CD4-positive, alpha-beta T cell treated with Interleukin-6 at 100 ng/mL for 8 hours (primary cell): ENCODE results near the gene MRPS18C.
"Not testable (repeated sequence)": the region's sequence is repeated elsewhere in the genome, so short reads cannot be mapped to it uniquely, and the experiment has no call there.

Experiments used
- DNase-seq: peaks from one replicate; pipeline ENCODE4 v3.0.0-alpha.2; 2020; ENCODE audit warnings: mixed read lengths, low spot score

MRPS18C gene

DNA sequence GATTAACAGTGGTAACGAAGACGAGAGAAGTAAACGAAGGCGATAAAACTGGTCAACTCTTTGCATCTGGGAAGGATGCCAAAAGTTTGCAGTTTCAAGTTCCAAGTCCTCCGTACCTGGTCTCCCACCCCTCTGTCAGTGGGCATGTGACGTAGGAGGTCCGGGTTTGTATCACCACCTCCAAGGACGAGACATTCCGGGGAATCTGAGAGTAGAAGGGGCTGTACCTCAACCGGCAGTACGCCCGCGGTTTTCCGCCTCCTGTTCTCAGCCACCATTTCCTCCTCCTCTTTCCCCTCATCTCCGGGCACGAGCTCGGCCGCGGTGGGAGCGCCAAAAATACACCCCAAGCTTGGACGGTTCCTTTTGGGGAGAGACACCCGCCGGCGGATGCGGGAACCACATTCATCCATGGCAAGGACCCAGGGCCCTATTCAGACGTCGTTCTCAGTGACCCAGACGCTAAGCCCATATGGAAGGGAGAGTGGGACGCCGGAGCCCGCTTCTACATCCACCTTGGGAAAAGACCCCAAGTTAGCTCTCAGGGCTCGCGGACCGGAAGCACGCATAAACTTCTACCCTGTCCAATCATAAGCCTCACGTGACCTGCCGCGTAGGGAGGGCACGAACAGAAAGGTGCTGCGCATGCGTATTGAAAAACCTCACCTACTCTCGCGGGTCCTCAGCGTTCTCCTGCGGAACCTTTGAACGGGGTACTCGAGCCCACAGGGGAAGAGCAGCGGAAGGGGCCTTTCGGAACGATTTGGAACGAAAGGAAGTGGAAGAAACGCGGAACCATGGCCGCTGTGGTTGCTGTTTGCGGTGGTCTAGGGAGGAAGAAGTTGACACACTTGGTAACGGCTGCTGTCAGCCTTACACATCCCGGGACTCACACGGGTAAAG is at the start of gene MRPS18C, which contains the start of gene HELQ:
TSS of gene MRPS18C (plus strand) at position 778 of the 903 bp plus-strand sequence. CDS start at position 798, 20 bp downstream.
TSS of gene HELQ (minus strand) at position 543 of the 903 bp plus-strand sequence. CDS start at position 413, 130 bp downstream.
- DNase-seq: peak; percentile 97

DNA sequence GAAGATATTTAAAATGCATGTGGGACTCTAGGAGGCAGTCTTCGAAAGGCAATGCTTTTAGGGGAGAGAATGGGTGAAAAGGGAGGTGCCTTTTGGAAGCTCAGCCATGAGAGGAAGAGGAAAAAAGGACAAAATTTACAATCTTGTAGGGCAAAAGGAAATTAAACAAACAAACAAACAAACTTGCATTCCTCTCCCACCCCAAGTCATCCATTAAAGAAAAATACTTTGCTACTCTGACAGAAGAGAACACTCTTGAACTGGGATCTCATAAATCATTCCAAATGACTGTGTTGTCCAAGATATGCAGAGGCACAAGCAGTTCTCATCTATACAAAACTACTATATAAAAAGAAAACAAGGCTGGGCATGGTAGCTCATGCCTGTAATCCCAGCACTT is 47.0 kb upstream of the MRPS18C start:
- DNase-seq: no peak

DNA sequence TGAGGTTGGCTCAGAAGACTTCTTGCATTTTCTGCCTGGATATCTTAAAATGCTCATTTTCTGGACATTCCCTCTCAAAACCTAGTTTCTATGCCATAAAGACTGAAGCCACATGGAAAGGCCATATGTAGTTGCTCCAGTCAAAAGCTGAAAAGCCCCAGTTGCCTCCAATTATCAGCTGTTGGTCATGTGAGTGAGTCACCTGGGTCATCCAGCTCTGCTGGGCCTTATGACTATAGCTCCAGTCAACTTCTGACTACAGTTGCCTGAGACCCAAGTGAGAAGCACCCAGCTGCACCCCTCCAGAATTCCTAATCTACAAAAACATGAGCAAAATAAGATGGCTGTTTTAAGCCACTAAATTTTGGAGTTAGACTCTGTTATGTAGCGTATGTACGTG is 42.2 kb upstream of the MRPS18C start:
- DNase-seq: no peak

DNA sequence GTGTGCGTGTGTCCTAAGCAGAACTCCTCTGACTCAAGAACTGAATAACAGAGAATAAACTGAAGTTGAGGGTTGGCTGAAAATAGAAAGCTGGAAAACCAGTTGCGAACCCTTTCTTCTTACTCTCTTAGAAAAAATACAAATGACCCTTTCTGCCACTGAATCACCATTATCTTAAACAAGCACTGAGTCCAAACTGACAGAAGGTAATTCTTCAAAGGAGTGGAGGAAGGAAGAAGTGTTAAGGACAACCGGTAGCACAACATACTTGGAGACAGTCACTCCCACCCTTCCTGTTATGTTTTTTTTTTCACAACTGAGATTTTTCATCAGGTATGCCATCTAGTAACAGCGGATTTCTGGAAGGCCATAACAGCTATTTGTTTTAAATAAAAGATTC is 38.3 kb upstream of the MRPS18C start:
- no peak for DNase-seq

DNA sequence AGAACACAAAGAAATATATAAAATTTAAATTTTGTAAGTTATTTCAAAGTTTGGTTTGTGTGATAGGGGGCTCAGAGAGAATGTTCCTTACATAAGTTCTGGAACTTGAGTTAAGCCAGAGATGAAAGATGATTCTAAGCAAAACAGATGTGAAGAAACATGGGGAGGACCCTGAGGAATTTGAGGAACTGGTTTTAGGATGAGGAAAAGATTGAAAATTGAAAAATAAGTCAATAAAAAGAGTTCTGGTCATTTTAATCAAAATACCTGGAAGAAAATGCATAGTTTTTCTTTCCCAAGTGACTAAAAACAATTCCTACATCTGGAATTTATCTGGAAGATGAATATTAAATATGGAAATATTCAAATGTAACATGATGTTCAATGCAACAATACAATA is 37.6 kb upstream of the MRPS18C start:
- no peak for DNase-seq

DNA sequence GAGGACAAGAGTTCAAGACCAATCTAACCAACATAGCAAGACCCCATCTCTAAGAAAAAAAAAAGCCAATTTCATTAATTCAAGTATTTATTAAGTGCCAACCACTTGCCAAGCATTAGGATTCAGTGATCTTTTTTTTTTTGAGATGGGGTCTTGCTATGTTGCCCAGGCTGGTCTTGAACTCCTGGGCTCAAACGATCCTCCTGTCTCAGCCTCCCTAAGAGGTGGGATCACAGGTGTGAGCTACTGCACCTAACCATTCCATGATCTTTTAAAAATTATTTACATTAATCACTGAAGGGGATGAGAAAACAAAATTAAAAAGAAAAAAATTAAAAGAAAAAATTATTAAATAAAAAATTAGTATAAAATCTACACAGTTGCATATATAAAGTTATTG is 24.7 kb upstream of the MRPS18C start:
- no peak for DNase-seq

DNA sequence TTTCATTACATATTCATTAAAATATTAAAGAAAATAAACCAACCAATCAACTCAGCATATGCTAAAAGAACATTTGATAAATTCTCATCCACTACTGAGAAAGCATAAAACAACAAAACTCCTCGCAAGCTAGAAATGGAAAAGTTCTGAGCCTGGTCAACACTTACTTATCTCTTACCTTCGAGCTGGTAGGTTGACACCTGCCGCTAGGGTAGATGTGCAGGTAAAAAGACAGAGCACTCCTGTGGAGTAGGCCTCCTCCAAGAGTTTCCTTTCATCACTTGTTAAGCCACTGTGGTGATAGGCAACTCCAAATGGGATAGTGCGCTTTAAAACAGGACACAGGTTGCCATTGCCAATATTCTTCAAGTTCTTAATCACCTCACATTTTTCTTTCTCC is 19.2 kb upstream of the MRPS18C start:
- no peak for DNase-seq

DNA sequence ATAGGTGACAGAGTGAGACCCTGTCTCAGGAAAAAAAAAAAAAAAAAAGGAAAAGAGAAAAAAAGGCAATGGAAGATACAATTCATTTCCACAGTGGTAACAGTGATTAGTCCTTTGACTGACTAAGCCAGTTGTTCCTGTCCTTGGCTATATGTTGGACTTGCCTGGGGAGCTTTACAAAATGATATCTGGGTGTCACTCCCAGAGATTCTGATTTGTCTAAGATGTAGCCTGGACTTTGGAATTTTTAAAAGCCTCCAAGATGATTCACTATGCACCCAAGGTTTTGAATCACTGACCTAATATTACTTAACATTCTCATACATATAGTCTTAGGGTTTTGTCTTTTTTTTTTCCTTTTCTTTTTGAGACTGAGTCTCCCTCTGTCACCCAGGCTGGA is 17.1 kb upstream of the MRPS18C start:
- DNase-seq: no peak

DNA sequence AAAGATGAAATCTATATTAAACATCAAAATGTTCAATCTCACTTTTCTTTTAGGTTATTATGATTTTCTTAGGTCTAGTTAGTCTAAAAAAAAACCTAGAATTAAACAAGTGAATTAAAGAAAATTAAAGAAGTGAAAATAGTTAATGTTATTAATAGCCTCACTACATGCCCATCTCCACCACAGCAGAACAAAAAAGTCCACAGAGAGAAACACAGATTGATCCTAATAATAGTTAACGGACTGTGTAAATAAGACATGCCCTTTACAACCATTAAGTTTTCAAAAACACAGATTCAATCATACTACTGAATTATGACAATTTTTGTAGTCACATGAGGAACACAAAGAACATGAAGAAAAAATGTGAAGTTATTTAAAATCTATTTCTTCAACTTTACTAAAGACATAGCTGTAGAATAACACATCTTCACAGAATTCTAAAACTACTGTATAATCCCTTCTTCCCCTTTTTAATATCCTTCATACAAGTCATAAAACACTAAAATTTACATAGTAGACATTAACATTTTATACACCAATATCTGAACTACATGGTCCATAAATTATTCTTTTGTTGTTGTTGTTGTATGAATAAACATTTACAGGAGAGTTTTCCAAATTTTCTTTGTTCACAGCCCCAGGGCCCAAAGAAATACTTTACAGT is 15.6 kb upstream of the MRPS18C start:
- no peak for DNase-seq

DNA sequence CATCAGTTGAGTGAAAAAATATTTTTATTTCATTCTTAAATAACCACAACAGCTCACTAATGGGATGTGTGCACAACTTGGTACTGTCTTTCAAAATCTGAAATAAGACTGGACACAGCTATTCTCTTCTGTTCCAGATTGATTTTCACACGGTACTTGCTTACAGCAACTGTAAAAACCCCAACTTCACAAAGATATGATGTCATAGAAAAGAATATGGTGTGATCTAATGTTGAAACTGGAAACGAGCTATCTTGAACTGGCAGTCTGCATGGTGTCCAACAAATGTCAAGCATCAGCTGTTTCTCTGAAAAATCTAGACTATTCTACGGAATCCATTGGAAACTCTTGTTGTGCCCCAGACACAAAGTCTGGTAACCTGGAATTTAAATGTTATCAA is 15.0 kb upstream of the MRPS18C start:
- no peak for DNase-seq

DNA sequence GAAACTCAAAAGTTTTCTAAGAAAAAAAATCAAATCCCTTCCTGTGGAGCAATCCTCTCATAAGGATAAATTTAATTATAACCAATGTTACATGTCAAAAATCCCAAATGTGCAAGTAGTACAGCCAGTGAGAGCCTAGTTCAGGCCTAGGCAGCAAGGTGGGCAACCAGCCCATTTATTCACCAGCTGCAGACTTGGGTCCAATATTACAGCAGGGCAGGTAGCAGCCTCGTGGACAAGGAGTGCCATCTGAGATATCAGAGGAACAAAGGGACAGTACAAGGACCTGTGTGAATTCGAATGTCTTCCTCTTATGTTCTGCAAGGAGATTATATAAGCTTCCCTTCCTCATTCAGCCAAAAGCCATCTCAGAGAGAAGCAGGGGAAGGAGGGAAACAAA is 6.8 kb upstream of the MRPS18C start:
- no peak for DNase-seq

DNA sequence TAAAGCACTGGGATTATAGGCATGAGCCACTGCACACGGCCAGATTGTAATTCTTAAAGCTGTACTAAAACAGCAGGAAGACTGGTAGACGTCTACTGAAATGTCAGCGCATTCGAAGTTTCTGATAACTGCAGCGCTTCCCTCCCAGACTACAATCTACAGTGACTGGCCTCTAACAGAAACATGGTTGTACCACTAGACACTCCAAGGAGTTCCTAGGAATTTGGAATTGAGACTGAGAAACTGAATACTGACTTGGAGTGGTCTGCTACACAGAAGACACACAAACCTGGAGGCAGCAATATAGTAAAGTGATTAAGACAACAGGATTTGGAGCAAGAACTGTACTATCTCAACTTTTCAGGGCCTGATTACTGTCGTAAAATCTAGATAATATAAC is 1.2 kb upstream of the MRPS18C start:
- DNase-seq: no peak

DNA sequence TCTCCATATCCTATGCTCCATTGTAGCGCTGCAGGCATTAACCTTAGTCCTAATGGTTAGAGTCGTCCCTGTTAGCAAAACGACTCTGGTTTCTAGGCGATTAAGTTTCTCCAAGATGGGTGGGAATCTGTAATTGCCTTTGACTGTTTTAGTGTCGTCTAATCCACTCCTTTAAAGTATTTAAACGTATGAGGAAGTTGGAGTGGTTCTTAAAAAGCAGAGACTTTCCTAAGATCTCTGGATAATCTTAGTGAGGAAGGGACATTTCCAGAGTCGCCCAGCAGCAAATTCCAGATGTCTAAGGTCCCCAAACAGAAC is 285 bp downstream of the MRPS18C start:
- no peak for DNase-seq

DNA sequence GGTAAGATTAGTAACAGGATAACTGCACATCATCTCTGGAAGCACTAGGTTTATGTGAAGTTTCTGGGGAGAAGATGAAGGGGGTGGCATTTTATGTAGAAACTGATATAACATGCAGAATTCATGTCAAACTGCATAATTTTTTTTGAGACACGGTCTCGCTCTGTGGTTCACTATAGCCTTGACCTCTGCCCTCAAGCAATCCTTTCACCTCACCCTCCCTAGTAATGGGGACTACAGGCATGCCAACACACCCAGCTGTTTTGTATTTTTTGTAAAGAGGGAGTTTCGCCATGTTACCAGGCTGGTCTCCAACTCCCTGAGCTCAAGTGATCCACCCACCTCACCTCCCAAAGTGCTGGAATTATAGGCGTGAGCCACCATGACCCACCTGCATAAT is 17.6 kb downstream of the MRPS18C start:
- DNase-seq: no peak

DNA sequence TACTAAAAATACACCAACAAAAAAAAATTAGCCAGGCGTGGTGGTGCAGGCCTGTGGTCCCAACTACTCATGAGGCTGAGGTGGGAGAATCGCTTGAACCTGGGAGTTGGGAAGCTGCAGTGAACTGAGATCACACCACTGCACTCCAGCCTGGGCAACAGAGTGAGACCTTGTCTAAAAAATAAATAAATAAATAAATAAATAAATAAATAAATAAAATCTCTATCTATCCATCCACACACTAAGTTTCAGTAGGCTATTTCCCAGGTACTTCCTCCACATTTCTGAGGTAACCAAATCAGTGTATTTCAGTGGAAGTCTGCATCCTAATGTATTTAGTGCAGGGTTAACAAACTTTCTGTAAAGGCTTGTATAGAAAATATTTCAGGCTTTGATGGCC is 18.1 kb downstream of the MRPS18C start:
- DNase-seq: no peak

DNA sequence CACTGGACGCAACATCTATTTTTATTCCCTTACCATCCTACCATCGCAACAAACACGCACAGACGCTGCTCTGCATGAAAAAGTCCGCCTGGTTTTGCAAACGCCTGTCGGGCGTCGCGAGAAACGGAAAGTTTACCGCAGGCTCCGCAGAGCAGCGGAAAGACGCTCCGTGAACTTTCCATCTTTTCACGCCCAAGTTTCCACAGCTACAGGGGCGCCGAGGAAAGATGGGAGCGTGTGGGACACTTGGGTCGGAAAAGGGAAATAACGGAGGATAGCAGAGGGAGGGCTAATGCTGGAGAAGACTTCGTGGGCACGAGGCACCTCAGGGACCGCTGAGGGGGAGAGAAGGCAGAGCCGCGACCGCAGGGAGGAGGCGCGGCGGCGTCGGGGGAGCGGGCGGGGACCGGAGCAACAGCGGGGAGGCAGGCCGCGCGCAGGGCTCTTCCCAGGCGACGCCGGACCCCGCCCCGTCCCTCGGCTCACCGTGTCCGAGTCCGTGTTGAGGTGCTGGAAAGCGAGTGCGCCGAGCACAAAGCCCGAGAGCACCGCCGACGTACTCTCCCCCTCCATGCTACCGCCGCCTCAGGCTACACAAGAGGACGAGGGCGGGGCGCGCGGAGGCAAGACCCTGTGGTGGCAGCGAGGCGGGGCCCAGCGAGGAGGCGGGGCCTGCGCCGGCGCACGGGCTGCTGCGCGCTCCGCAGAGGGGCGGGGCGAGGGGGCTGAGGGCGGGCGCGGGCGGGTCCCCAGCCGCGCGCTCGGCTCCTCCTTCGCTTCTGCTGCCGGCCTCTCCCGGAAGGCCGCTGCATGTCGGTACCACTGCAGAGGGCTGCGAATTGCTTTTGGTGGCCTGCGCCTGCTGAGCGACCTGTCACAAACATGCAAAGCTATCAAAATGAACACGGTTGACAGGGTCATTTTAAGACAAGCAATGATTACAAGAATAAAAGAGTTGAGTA is 28.9 kb downstream of the MRPS18C start, which contains the start of gene ABRAXAS1:
TSS of gene ABRAXAS1 (minus strand) at position 601 of the 962 bp plus-strand sequence. CDS start at position 573, 28 bp downstream.
- DNase-seq: peak; percentile 92

DNA sequence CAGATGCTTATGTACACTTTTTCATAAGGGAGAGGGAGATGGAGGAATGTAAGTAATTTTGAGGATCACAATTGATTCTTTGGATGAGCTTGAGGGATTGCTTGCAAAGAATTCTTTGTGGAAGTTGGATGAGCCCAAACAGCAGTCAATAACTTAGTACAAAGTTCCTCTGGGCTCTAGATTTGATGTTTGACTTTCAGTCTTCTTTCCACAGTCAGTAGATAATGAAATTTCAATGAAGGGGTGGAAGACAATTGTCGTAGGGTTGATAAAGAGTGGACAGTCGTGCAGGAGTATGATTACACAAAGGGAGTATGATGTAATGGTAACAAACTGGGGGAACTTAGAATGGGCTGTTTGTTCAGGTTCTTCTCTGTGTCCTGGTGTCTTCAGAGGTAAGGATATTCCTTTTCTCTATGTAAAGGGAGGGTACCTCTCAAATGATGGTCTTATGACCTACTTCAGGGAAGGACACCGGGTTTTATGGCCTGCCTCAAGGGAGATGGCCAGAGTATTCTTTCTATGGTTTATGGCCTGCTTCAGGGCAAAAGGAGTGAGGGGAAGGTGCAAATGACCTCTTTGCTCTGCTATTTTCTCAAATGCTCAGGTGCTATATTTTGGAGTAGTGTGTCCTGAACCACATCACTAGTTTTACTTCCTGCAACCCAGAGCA is 30.7 kb downstream of the MRPS18C start:
- no peak for DNase-seq

DNA sequence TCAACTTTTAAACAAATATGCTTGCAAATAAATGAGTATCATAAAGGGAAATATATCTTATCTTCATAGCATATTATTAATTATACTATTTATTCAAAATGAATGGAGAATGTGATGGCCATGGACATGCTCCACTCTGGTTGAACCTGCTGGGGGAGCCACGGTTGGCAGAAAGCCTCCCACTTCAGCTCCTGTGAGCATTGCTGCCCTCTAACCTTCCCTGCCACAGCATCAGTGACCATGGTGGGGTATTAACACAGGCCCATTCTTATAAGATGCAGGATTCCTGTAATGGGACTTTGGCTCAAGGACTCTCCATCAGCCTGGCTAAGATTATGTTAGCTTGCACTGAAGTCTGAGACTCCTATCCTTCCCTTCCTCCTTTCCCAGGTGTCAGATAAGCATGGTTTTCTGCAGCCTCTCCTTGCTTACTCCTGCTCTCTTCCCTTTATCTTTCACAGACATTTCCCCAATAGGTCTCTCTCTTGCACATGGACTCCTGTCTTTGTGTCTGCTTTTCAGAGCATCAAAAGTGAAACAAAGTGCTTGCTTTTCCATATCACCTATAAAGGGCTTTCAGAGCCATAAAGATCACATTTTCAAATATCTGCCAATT is 34.0 kb downstream of the MRPS18C start:
- no peak for DNase-seq

DNA sequence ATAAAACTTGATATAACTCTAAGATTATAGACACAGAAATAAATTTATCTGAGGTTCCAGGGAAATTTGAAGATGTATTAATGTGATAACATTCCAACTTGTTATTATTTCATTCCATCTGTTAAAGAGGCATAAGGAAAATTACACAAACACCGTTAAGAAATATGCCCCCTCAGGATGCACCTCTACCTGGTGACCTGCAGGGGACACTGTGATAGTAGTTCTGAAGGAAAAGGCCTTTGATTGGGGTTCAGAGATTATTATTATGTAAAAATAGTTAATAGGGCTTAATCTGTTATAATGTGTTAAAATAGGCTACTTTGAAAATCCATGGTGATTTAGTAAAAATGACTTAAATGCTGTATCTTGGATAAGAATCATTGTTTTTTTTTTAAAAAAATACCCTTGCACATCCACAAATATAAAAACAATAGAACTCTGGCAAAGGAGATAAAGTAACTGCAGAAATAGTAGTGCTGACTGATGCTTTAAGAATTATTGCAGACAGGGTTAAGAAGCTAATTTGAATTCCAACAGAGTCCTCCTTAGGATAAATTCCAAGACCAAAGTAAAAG is 35.1 kb downstream of the MRPS18C start:
- peak; percentile 34 for DNase-seq

DNA sequence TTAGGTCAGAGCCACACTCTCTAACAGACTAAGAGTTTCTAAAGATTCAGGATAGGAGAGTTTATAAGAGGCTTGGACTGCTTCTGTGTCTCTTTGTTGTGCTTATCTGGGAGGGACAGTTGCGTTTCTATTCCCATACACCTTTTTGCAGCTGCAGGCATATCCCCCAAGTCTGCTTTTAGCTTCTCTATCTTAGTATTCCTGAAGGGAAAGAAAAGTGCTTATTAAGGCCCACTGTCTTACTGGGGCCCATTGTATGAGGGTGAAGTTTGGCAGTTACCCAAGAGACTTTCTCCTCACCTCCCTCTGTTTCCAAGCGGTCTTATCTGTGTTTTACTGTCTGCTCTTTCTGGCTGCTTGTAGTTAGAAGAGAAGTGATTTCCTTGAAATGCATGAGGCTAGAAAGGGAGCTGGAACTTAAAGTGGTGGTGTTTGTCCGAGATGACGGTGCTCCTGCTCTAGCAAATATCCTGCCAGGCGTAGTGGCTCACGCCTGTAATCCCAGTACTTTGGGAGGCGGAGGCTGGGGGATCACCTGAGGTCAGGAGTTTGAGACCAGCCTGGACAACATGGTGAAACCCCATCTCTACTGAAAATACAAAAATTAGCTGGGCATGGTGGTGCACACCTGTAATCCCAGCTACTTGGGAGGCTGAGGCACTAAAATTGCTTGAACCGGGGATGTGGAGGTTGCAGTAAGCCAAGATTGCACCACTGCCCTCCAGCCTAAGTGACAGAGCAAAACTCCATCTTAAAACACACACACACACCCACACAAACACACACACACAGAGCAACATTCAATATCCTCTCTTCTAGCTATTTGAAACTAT is 40.4 kb downstream of the MRPS18C start:
- not testable (repeated sequence) for DNase-seq
